Endothelial cell of umbilical vein (primary cell): ENCODE results near the gene BRAP.

ENCODE experiments used
- CTCF ChIP-seq, 2 donors: IDR thresholded peaks; 1 replicate in 1 of 2; 2 replicates in 1 of 2; pipeline ENCODE4 v1.5.1; 2011; ENCODE audit warnings: low read length in 2 of 2, mild to moderate bottlenecking in 2 of 2, moderate library complexity in 2 of 2, control low read depth in 1 of 2, inconsistent platforms in 1 of 2, low read depth in 1 of 2; ENCODE audit not compliant: insufficient read depth in 1 of 2; ENCODE audit errors: extremely low read depth in 1 of 2
- POLR2A ChIP-seq: IDR thresholded peaks from 2 replicates; pipeline ENCODE4 v1.6.1; 2012; ENCODE audit warnings: low read depth, mild to moderate bottlenecking, control low read depth, low read length
- POLR2AphosphoS5 ChIP-seq: IDR thresholded peaks from 2 replicates; pipeline ENCODE4 v1.6.1; 2012; ENCODE audit warnings: low read depth, mild to moderate bottlenecking, control low read depth, low read length, moderate library complexity; ENCODE audit not compliant: insufficient read depth

GRCh38 chr12:111656016-111656415 is 29.7 kb downstream of the BRAP start:
- no peak for TF ChIP-seq CTCF (IDR thresholded peaks at IDR 0.05; ENCODE audit: extremely low read depth in 1 of 2, insufficient read depth in 1 of 2, low read depth in 1 of 2, low read length in 2 of 2)
- TF ChIP-seq POLR2AphosphoS5, result no peak
- no peak for TF ChIP-seq POLR2A
